ENCODE measurements around the gene BAIAP3.

Gene BAIAP3

DNA sequence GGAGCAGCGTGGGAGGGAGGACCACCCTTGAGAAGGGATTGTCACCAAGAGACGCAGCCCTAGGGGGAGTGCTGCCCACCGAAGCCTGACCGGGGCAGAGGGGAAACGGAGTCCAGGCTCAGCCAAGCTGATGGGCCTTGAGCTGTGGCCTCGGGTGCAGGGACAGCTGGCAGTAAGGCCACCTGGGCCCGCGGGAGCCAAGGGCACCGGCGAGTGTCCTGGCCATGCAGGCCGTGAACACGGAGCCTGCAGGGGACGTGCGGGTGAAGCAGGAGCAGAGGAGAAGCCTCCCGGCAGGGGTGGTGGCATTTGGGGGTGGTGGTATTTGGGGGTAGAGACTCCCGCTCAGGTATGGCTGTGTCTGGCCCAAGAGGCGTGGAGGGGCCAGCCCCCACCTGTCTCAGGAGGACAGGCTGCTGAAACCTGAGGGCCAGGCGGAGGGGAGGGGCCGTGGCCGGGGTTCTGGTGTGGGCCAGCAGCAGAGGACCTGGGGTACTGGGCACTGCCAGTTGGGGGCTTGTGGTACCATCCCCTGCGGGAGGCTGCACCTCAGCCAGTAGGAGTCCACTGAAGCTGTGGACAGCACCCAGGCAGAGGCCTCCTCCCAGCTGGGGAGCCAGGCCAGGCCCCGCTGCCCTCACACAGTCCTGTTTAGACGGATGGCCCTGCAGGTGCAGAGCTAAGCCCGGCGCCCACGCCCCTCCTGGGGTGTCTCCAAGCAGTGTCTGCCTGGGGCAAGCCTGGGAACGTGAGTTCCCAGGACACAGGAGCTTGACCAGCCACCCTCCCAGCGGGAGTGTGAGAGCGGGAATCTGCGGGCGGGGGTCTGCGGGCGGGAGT lies 22.8 kb downstream of the BAIAP3 start:
- TF ChIP-seq, protein P1, sequence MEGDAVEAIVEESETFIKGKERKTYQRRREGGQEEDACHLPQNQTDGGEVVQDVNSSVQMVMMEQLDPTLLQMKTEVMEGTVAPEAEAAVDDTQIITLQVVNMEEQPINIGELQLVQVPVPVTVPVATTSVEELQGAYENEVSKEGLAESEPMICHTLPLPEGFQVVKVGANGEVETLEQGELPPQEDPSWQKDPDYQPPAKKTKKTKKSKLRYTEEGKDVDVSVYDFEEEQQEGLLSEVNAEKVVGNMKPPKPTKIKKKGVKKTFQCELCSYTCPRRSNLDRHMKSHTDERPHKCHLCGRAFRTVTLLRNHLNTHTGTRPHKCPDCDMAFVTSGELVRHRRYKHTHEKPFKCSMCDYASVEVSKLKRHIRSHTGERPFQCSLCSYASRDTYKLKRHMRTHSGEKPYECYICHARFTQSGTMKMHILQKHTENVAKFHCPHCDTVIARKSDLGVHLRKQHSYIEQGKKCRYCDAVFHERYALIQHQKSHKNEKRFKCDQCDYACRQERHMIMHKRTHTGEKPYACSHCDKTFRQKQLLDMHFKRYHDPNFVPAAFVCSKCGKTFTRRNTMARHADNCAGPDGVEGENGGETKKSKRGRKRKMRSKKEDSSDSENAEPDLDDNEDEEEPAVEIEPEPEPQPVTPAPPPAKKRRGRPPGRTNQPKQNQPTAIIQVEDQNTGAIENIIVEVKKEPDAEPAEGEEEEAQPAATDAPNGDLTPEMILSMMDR (conservative IDR thresholded peaks at IDR 0.05), result no peak
- H3K27ac ChIP-seq, result no peak overlapping the region

DNA sequence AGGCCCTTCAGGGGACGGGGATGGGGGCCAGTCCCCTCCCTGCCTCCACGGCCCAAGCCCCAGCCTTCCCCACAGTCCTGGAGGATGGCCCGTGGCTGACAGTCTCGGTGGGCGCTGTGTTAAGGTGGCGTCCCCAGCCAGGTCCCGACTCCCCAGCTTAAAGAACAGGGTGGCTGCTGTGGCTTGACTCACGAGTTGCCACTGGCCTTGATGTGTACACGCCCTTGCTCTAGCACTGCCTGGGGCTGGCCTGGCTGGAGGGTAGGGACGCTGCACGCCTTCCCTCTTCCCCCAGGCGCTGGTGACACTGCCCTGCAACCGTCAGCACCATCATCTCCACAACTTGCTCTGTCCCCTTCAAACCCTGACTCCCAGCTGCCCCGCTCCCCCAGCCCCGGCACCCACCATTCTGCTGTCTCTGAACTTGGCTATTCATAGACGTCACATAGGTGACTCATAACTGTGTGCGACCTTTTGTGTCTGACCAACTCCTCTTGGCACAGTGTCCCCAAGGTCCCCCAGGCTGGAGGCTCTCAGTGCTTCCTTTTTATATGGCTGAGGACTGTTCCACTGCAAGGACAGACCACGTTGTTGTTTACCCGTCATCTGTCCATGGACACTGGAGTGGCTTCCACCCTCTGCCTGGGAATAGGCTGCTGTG lies 24.6 kb downstream of the BAIAP3 start:
- TF ChIP-seq, protein P1 (conservative IDR thresholded peaks at IDR 0.05), result no peak
- H3K27ac ChIP-seq, result no peak overlapping the region

DNA sequence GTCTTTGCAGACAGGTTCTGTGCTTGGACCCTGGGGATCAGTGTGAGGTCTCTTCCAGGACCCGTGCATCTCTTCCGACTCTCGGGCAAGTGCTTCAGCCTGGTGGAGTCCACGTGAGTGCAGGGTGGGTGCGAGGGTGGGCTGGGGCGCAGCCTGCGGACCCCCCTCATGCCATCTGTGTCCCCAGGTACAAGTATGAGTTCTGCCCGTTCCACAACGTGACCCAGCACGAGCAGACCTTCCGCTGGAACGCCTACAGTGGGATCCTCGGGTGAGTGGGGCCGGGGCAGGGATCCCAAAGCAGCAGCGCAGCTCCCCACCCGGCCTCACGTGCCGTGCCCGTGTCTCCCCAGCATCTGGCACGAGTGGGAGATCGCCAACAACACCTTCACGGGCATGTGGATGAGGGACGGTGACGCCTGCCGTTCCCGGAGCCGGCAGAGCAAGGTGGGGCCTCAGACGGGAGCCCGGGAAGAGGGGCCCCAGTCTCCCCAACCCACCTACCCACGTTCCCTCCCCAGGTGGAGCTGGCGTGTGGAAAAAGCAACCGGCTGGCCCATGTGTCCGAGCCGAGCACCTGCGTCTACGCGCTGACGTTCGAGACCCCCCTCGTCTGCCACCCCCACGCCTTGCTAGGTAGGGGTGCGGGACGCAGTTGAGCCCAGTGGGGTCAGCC lies 28.4 kb downstream of the BAIAP3 start:
- no peak overlapping the region for H3K27ac ChIP-seq
- TF ChIP-seq, protein P1 (conservative IDR thresholded peaks at IDR 0.05), result no peak

DNA sequence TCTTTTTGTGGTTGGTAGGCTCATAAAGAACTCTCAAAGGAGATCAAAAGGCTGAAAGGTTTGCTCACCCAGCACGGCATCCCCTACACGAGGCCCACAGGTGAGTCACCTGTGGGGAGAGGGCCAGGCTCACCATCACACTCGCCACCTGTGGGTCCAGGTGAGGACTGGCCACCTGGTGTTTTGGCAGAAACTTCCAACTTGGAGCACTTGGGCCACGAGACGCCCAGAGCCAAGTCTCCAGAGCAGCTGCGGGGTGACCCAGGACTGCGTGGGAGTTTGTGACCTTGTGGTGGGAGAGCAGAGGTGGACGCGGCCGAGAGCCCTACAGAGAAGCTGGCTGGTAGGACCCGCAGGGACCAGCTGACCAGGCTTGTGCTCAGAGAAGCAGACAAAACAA lies 29.4 kb downstream of the BAIAP3 start:
- H3K27ac ChIP-seq, result no peak overlapping the region
- TF ChIP-seq, protein P1 (conservative IDR thresholded peaks at IDR 0.05), result no peak

DNA sequence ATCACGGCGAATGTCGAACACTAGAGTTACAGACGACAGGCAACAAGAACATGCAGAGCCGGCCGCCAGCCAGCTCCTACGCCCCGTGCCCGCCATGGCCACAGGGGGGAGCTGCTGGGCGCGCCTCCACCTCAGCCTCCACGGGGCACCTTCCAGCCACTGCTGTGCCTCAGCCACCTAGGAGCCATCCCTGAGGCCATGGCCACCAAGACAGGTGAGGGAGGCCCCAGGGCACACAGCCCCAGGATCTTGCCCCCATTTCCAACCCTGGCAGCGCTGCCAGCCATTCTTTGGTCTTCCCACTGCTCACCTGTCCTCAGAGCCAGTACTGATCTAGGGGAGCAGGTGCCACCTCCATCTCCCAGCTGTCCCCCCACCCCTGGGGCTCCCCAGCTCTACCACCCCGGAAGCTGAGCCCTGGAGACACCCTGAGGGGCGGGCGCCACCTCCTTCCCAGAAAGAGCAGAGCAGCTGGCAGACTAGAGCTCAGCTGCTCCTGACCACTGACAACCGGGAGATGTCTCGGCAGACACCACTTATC lies 30.1 kb downstream of the BAIAP3 start:
- no peak overlapping the region for H3K27ac ChIP-seq
- TF ChIP-seq, protein P1 (conservative IDR thresholded peaks at IDR 0.05), result peak; percentile 89

DNA sequence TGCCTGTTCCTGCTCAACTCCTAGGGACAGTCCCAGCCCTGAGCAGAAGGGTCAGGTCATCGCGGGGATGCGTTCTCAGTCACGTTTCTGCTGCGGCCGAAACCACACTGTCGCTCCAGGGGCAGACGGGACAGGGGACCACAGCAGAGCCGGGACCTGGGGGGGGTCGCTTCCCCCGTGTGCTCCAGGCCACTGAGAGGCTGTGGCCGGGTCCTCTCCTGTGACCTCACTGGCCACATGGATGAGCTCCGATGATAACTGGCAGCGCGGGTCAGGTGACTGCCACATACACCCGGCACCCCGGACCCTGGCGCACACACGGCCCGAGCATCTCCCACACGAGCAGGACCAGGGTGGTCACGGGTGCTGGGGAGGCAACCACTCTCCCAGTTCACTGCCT lies 31.1 kb downstream of the BAIAP3 start:
- TF ChIP-seq, protein P1 (conservative IDR thresholded peaks at IDR 0.05), result no peak
- H3K27ac ChIP-seq, result no peak overlapping the region

All from VCaP (cell line).